Right atrium auricular region (tissue), 2 donors: ENCODE measurements around the gene PRKCE. TPM values are rescaled to one million over a fixed set of nuclear protein-coding genes. Genes with fewer than 3 reads are reported as not detected.

Source experiments
- DNase-seq: peaks from one replicate; pipeline ENCODE4 v3.0.0-alpha.2; 2019; ENCODE audit warnings: low spot score
- H3K27ac ChIP-seq, 2 donors: fragments of 200-600 bp; sonication (generic); 1 replicate in 1 of 2; 2 replicates in 1 of 2; pipeline ENCODE4 v1.5.1; 2016 to 2019
- H3K27me3 ChIP-seq, 2 donors: fragments of 200-600 bp; sonication (generic); one replicate each; pipeline versions ENCODE4 v1.5.1 to v1.6.0; 2017 to 2019
- H3K36me3 ChIP-seq: fragments of 200-600 bp; sonication (generic); one replicate; pipeline ENCODE4 v1.5.1; 2016
- H3K4me1 ChIP-seq, 2 donors: fragments of 200-600 bp; sonication (generic); one replicate each; pipeline versions ENCODE4 v1.5.1 to v1.6.0; 2017 to 2019
- H3K4me3 ChIP-seq, 2 donors: fragments of 200-600 bp; sonication (generic); 1 replicate in 1 of 2; 2 replicates in 1 of 2; pipeline ENCODE4 v1.5.1; 2017 to 2019; ENCODE audit warnings: mild to moderate bottlenecking in 1 of 2, moderate library complexity in 1 of 2
- H3K9me3 ChIP-seq, 2 donors: fragments of 200-600 bp; sonication (generic); one replicate each; pipeline ENCODE4 v1.5.1; 2019
- CTCF ChIP-seq, 2 donors: fragments of 200-600 bp; sonication (generic); IDR thresholded peaks; one replicate each; pipeline ENCODE4 v1.5.1; 2019; ENCODE audit warnings: antibody characterized with exemption in 2 of 2
- total RNA-seq, 2 donors: library from RNA; depleted of rRNA; stranded (reverse); fragments of >200 nt; gene quantifications; one replicate each; pipeline ENCODE4 v1.1.0, GENCODE V29; 2016

The PRKCE gene
- total RNA-seq, 2 donors from 2014 or later = 7.2 to 11.8 TPM

- peak; percentile 84 for DNase-seq
- H3K27ac ChIP-seq = peak overlapping the region in 1 of 2 donors; percentile 8
- no peak overlapping the region for H3K4me3 ChIP-seq
- H3K36me3 ChIP-seq = no peaks in the 10 kb centered on the region
- H3K4me1 ChIP-seq = peaks cover 0 to 27% of the 10 kb centered on the region in 2 donors
- H3K9me3 ChIP-seq = no peaks in the 10 kb centered on the region
- TF ChIP-seq CTCF (IDR thresholded peaks at IDR 0.05) = no peak
- no peaks in the 10 kb centered on the region for H3K27me3 ChIP-seq
Observed at GRCh38 chr2:45992021-45992740, 340.7 kb downstream of the PRKCE start.

- H3K27me3 ChIP-seq = no peaks in the 10 kb centered on the region
- H3K27ac ChIP-seq = peak overlapping the region in 1 of 2 donors; percentile 5
- H3K36me3 ChIP-seq = no peaks in the 10 kb centered on the region
- TF ChIP-seq CTCF (IDR thresholded peaks at IDR 0.05) = no peak
- H3K4me1 ChIP-seq = peaks cover 0 to 27% of the 10 kb centered on the region in 2 donors
- H3K4me3 ChIP-seq = no peak overlapping the region
- no peaks in the 10 kb centered on the region for H3K9me3 ChIP-seq
- DNase-seq = no peak
Observed at GRCh38 chr2:45992741-45993475, 341.4 kb downstream of the PRKCE start.

GRCh38 chr2:45993476-45993991 lies 342.1 kb downstream of the PRKCE start:
- no peaks in the 10 kb centered on the region for H3K27me3 ChIP-seq
- peak; percentile 66 to 87 for TF ChIP-seq CTCF (IDR thresholded peaks at IDR 0.05)
- no peaks in the 10 kb centered on the region for H3K9me3 ChIP-seq
- peak; percentile 85 for DNase-seq
- no peaks in the 10 kb centered on the region for H3K36me3 ChIP-seq
- H3K27ac ChIP-seq = peak overlapping the region in 1 of 2 donors; percentile 46
- H3K4me1 ChIP-seq = peaks cover 0 to 27% of the 10 kb centered on the region in 2 donors
- no peak overlapping the region for H3K4me3 ChIP-seq

GRCh38 chr2:45994060-45994459 lies 342.6 kb downstream of the PRKCE start:
- no peak for TF ChIP-seq CTCF (IDR thresholded peaks at IDR 0.05)
- Histone ChIP-seq H3K27me3 (no peaks in the 10 kb centered on the region), H3K27ac (no peak overlapping the region)

GRCh38 chr2:46000660-46001059 lies 349.2 kb downstream of the PRKCE start:
- Histone ChIP-seq H3K36me3 (no peaks in the 10 kb centered on the region), H3K27me3 (no peaks in the 10 kb centered on the region), H3K27ac (peak overlapping the region in 1 of 2 donors; percentile 57), H3K9me3 (no peaks in the 10 kb centered on the region), H3K4me3 (no peak overlapping the region), H3K4me1 (peaks cover 0 to 28% of the 10 kb centered on the region in 2 donors)
- DNase-seq = no peak
- TF ChIP-seq CTCF (IDR thresholded peaks at IDR 0.05) = no peak

More at GRCh38 chr2:45994060-45994459, 342.6 kb downstream of the PRKCE start:
- Histone ChIP-seq H3K9me3 (no peaks in the 10 kb centered on the region), H3K36me3 (no peaks in the 10 kb centered on the region), H3K4me3 (no peak overlapping the region), H3K4me1 (peaks cover 0 to 24% of the 10 kb centered on the region in 2 donors)
- no peak for DNase-seq
